GM23338 (cell line): ENCODE measurements around the gene TEX53.

Source experiments
- CREB1 ChIP-seq: fragments of 250-450 bp; sonication (Bioruptor Pico); IDR thresholded peaks from 2 replicates; pipeline ENCODE4 v1.5.0; 2020; ENCODE audit warnings: low read depth, mild to moderate bottlenecking, moderate library complexity
- CTCF ChIP-seq, 2 experiments: fragments of 200-600 bp in 1 of 2; sonication (generic) in 1 of 2; conservative IDR thresholded peaks; 2 replicates each; pipeline versions ENCODE4 v1.5.1 to v1.6.1; 2016 to 2017; ENCODE audit warnings: antibody characterized with exemption in 2 of 2, low read depth in 2 of 2, mild to moderate bottlenecking in 2 of 2, moderate library complexity in 1 of 2
- EZH2 ChIP-seq: fragments of 200-600 bp; sonication (generic); IDR thresholded peaks from one replicate; pipeline ENCODE4 v1.8.0; 2017; ENCODE audit warnings: antibody characterized with exemption, mild to moderate bottlenecking, low read depth; ENCODE audit not compliant: unreplicated experiment
- EZH2phosphoT487 ChIP-seq: fragments of 200-600 bp; sonication (generic); IDR thresholded peaks from one replicate; pipeline ENCODE4 v1.8.1; 2018; ENCODE audit warnings: antibody characterized with exemption; ENCODE audit not compliant: unreplicated experiment
- JUNB ChIP-seq: IDR thresholded peaks from one replicate; pipeline ENCODE4 v1.6.1; 2016; ENCODE audit warnings: antibody characterized with exemption; ENCODE audit not compliant: unreplicated experiment
- REST ChIP-seq: IDR thresholded peaks from one replicate; pipeline ENCODE4 v1.6.1; 2018; ENCODE audit warnings: antibody characterized with exemption; ENCODE audit not compliant: unreplicated experiment
- ZNF114 ChIP-seq: fragments of 250-450 bp; sonication (Bioruptor Pico); IDR thresholded peaks from 2 replicates; pipeline ENCODE4 v1.5.0; 2020; ENCODE audit warnings: mild to moderate bottlenecking, moderate library complexity

- TF ChIP-seq REST (no peak), CTCF (conservative IDR thresholded peaks at IDR 0.05; ENCODE audit: low read depth in 2 of 2) (no peak), ZNF114 (no peak), EZH2 (no peak), EZH2phosphoT487 (no peak), CREB1 (CRISPR knock-in tag) (no peak), JUNB (no peak)
These were observed 38.3 kb upstream of the TEX53 start for GRCh38 chr9:114695948-114696347.
